GM21619 (cell line): ENCODE measurements around the gene PSMC5.
"Not testable (repeated sequence)": the region's sequence is repeated elsewhere in the genome, so short reads cannot be mapped to it uniquely, and the experiment has no call there.

Experiments used
- ATAC-seq: cut with Tn5 transposase; IDR thresholded peaks from one replicate; pipeline ENCODE4 v1.9.1; 2021; ENCODE audit not compliant: unreplicated experiment

The PSMC5 gene

GRCh38 chr17:63838631-63839171 is 11.5 kb downstream of the PSMC5 start:
- ATAC-seq: no peak

GRCh38 chr17:63840591-63841349 is 13.5 kb downstream of the PSMC5 start:
- no peak for ATAC-seq

- no peak for ATAC-seq
Measured at GRCh38 chr17:63841350-63842172, 14.3 kb downstream of the PSMC5 start.

GRCh38 chr17:63842173-63842539 is 14.9 kb downstream of the PSMC5 start:
- ATAC-seq: peak; percentile 20

- peak; percentile 74 for ATAC-seq
Measured at GRCh38 chr17:63842540-63843386, 15.5 kb downstream of the PSMC5 start, which contains the start of gene SMARCD2. Gene SMARCD2, minus strand, starts transcription at chr17:63842685. Its CDS starts 11 bp downstream, at chr17:63842674.

GRCh38 chr17:63843387-63843888 is 16.2 kb downstream of the PSMC5 start:
- ATAC-seq: not testable (repeated sequence)

- no peak for ATAC-seq
Measured at GRCh38 chr17:63843910-63844677, 16.9 kb downstream of the PSMC5 start.

GRCh38 chr17:63845509-63845908 is 18.3 kb downstream of the PSMC5 start:
- no peak for ATAC-seq

GRCh38 chr17:63847525-63848249 is 20.5 kb downstream of the PSMC5 start:
- ATAC-seq: no peak

GRCh38 chr17:63848834-63849689 is 21.8 kb downstream of the PSMC5 start:
- peak; percentile 86 for ATAC-seq

- ATAC-seq: no peak
Measured at GRCh38 chr17:63850401-63850800, 23.2 kb downstream of the PSMC5 start.

GRCh38 chr17:63853260-63853659 is 26.0 kb downstream of the PSMC5 start:
- no peak for ATAC-seq

GRCh38 chr17:63854709-63855108 is 27.5 kb downstream of the PSMC5 start:
- no peak for ATAC-seq

GRCh38 chr17:63855185-63855584 is 28.0 kb downstream of the PSMC5 start:
- ATAC-seq: no peak

- ATAC-seq: not testable (repeated sequence)
Measured at GRCh38 chr17:63856425-63856824, 29.2 kb downstream of the PSMC5 start.

- no peak for ATAC-seq
Measured at GRCh38 chr17:63859257-63859656, 32.0 kb downstream of the PSMC5 start.

- ATAC-seq: not testable (repeated sequence)
Measured at GRCh38 chr17:63866625-63867024, 39.4 kb downstream of the PSMC5 start.
